GM13976 (cell line): ENCODE measurements around the gene DENND5A.

ENCODE experiments used
- DNase-seq: peaks from one replicate; pipeline ENCODE4 v3.0.0; 2012; ENCODE audit warnings: low spot score
- CTCF ChIP-seq: IDR thresholded peaks from 2 replicates; pipeline ENCODE4 v1.5.1; 2012; ENCODE audit warnings: borderline replicate concordance, mild to moderate bottlenecking; ENCODE audit not compliant: insufficient read depth; ENCODE audit errors: extremely low read depth, missing control alignments, control extremely low read depth
- in situ Hi-C: fragments of 300-500 bp; cut with MboI; formaldehyde crosslinking; loops from one replicate; pipeline ENCODE4 v1.12.0; 2022; ENCODE audit warnings: low sequenced_read_pairs, mixed read lengths, inconsistent platforms; ENCODE audit not compliant: unreplicated experiment

DENND5A gene

GRCh38 chr11:9133956-9134355 is 131.2 kb downstream of the DENND5A start:
- DNase-seq, result no peak
- in situ Hi-C loops, result no loop called here
- TF ChIP-seq CTCF, result no peak

- in situ Hi-C loops, result no loop called here
- DNase-seq, result peak; percentile 26
- TF ChIP-seq CTCF, result no peak
Measured at GRCh38 chr11:9132203-9132878, 132.8 kb downstream of the DENND5A start.

- DNase-seq, result no peak
- TF ChIP-seq CTCF, result no peak
- in situ Hi-C loops, result no loop called here
Measured at GRCh38 chr11:9130297-9130696, 134.9 kb downstream of the DENND5A start.

GRCh38 chr11:9126636-9127035 is 138.5 kb downstream of the DENND5A start:
- in situ Hi-C loops, result no loop called here
- no peak for DNase-seq
- no peak for TF ChIP-seq CTCF

GRCh38 chr11:9125185-9125886 is 139.8 kb downstream of the DENND5A start:
- TF ChIP-seq CTCF, result no peak
- no peak for DNase-seq
- in situ Hi-C loops, result no loop called here

GRCh38 chr11:9123595-9124304 is 141.4 kb downstream of the DENND5A start:
- in situ Hi-C loops, result no loop called here
- TF ChIP-seq CTCF, result no peak
- DNase-seq, result no peak
